ENCODE results near the gene DBET. TPM values are rescaled to one million over a fixed set of nuclear protein-coding genes. Genes with fewer than 3 reads are reported as not detected.

DBET gene
- total RNA-seq: not detected in 2 replicates

GRCh38 chr4:190064342-190064741 lies at the start of gene DBET:
DBET (plus strand) TSS chr4:190064502.

DNA sequence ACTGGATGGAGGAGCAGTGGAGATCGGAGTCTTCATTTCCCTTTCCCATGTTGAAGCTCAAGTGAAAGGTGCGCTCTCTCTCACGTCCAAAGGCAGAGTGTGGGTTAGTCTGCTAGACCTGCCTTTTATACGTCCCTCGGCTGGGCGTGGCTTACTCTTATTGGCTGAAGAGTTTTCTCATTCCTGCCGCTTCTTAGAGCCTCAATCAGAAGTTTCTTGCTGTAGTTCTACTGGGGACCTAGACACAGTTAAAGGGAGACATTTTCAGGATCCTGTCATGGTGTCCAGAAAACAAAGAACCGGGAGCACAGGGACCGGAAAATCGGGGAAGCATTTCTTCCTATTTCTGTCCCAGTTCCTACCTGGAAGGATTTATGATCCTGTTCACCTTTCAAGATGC lies 37.1 kb upstream of the DBET start, which contains the start of gene FRG2:
TSS of gene FRG2 (minus strand) at position 101 of the 400 bp plus-strand sequence. CDS start at position 49, 52 bp downstream.

Other genes with a start within 250 kb of the DBET start
- 21.5 and 22.8 TPM in 2 replicates for gene FRG1, start 123.6 kb upstream of the DBET start, total RNA-seq
- not detected in 2 replicates for gene FRG2, start 37.2 kb upstream of the DBET start, total RNA-seq
- not detected in 2 replicates for gene DUX4, start 109.3 kb downstream of the DBET start, total RNA-seq

Measured in smooth muscle cell of bladder (primary cell).